HEK293 (cell line): ENCODE measurements around the gene DDRGK1.
A peak's percentile ranks its signal among the peaks of the same experiment; 100 is the strongest.

Source experiments
- AEBP2 ChIP-seq: fragments of 450-650 bp; formaldehyde crosslinking; IDR thresholded peaks from 2 replicates; pipeline ENCODE4 v1.5.1; 2016; ENCODE audit warnings: missing biosample characterization, missing genetic modification characterization, borderline replicate concordance
- BCL11A ChIP-seq: fragments of 450-650 bp; formaldehyde crosslinking; IDR thresholded peaks from 2 replicates; pipeline ENCODE4 v1.5.1; 2016; ENCODE audit warnings: low read depth, missing biosample characterization, missing genetic modification characterization
- OVOL3 ChIP-seq: fragments of 450-650 bp; formaldehyde crosslinking; IDR thresholded peaks from 2 replicates; pipeline ENCODE4 v1.5.1; 2016; ENCODE audit warnings: missing biosample characterization, missing genetic modification characterization
- SALL2 ChIP-seq: fragments of 450-650 bp; formaldehyde crosslinking; IDR thresholded peaks from 2 replicates; pipeline ENCODE4 v1.5.0; 2017; ENCODE audit warnings: missing biosample characterization, mild to moderate bottlenecking, missing genetic modification characterization, borderline replicate concordance
- SETDB1 ChIP-seq: IDR thresholded peaks from one replicate; pipeline ENCODE4 v1.6.1; 2017; ENCODE audit warnings: mild to moderate bottlenecking, low read length, moderate library complexity, mixed read lengths; ENCODE audit not compliant: insufficient read length
- SP7 ChIP-seq: fragments of 450-650 bp; formaldehyde crosslinking; IDR thresholded peaks from 2 replicates; pipeline ENCODE4 v1.5.1; 2016; ENCODE audit warnings: missing biosample characterization, missing genetic modification characterization
- TCF7L2 ChIP-seq: IDR thresholded peaks from 2 replicates; pipeline ENCODE4 v1.6.1; 2011; ENCODE audit warnings: low read depth, mild to moderate bottlenecking, inconsistent platforms, low read length, moderate library complexity, borderline replicate concordance
- YY1 ChIP-seq: fragments of 450-650 bp; formaldehyde crosslinking; IDR thresholded peaks from 2 replicates; pipeline ENCODE4 v1.5.1; 2018; ENCODE audit warnings: missing biosample characterization, missing genetic modification characterization
- ZBTB20 ChIP-seq: fragments of 450-650 bp; formaldehyde crosslinking; IDR thresholded peaks from 2 replicates; pipeline ENCODE4 v1.5.1; 2016; ENCODE audit warnings: missing biosample characterization, missing genetic modification characterization
- ZBTB8A ChIP-seq: fragments of 450-650 bp; formaldehyde crosslinking; IDR thresholded peaks from 2 replicates; pipeline ENCODE4 v1.5.1; 2016; ENCODE audit warnings: missing biosample characterization, missing genetic modification characterization
- ZNF112 ChIP-seq: fragments of 450-650 bp; formaldehyde crosslinking; IDR thresholded peaks from 2 replicates; pipeline ENCODE4 v1.5.0; 2017; ENCODE audit warnings: missing biosample characterization, missing genetic modification characterization
- ZNF121 ChIP-seq: fragments of 450-650 bp; formaldehyde crosslinking; IDR thresholded peaks from 2 replicates; pipeline ENCODE4 v1.5.1; 2016; ENCODE audit warnings: missing biosample characterization, missing genetic modification characterization
- ZNF155 ChIP-seq: fragments of 450-650 bp; formaldehyde crosslinking; IDR thresholded peaks from 2 replicates; pipeline ENCODE4 v1.5.1; 2016; ENCODE audit warnings: missing biosample characterization, missing genetic modification characterization
- ZNF214 ChIP-seq: fragments of 450-650 bp; formaldehyde crosslinking; IDR thresholded peaks from 2 replicates; pipeline ENCODE4 v1.5.1; 2017; ENCODE audit warnings: missing biosample characterization, mild to moderate bottlenecking, missing genetic modification characterization, borderline replicate concordance
- ZNF223 ChIP-seq: fragments of 450-650 bp; formaldehyde crosslinking; IDR thresholded peaks from 2 replicates; pipeline ENCODE4 v1.5.1; 2016; ENCODE audit warnings: missing biosample characterization, missing genetic modification characterization
- ZNF280C ChIP-seq: fragments of 450-650 bp; formaldehyde crosslinking; IDR thresholded peaks from 2 replicates; pipeline ENCODE4 v1.5.1; 2016; ENCODE audit warnings: missing biosample characterization, missing genetic modification characterization
- ZNF394 ChIP-seq: fragments of 450-650 bp; formaldehyde crosslinking; IDR thresholded peaks from 2 replicates; pipeline ENCODE4 v1.5.1; 2016; ENCODE audit warnings: missing biosample characterization, missing genetic modification characterization, mild to moderate bottlenecking, moderate library complexity, borderline replicate concordance
- ZNF521 ChIP-seq: fragments of 450-650 bp; formaldehyde crosslinking; IDR thresholded peaks from 2 replicates; pipeline ENCODE4 v1.5.1; 2017; ENCODE audit warnings: missing biosample characterization, mild to moderate bottlenecking, missing genetic modification characterization
- ZNF610 ChIP-seq: fragments of 450-650 bp; formaldehyde crosslinking; IDR thresholded peaks from 2 replicates; pipeline ENCODE4 v1.5.1; 2016; ENCODE audit warnings: missing biosample characterization, missing genetic modification characterization, borderline replicate concordance
- ZNF654 ChIP-seq: fragments of 450-650 bp; formaldehyde crosslinking; IDR thresholded peaks from 2 replicates; pipeline ENCODE4 v1.5.1; 2016; ENCODE audit warnings: low read depth, missing biosample characterization, missing genetic modification characterization
- ZNF768 ChIP-seq: fragments of 450-650 bp; formaldehyde crosslinking; IDR thresholded peaks from 2 replicates; pipeline ENCODE4 v1.5.1; 2018; ENCODE audit warnings: missing biosample characterization, mild to moderate bottlenecking, missing genetic modification characterization
- TF ChIP-seq, protein P1 (sequence below): fragments of 450-650 bp; formaldehyde crosslinking; IDR thresholded peaks from 2 replicates; pipeline ENCODE4 v1.5.0; 2017; ENCODE audit warnings: missing biosample characterization, missing genetic modification characterization, borderline replicate concordance
- TF ChIP-seq, protein P2 (sequence below): fragments of 450-650 bp; formaldehyde crosslinking; conservative IDR thresholded peaks from 2 replicates; pipeline ENCODE4 v1.5.1; 2016; ENCODE audit warnings: low read depth, missing biosample characterization, missing genetic modification characterization
- TF ChIP-seq, protein P3 (sequence below): fragments of 450-650 bp; formaldehyde crosslinking; optimal IDR thresholded peaks from 2 replicates; pipeline ENCODE3; 2016; ENCODE audit warnings: missing biosample characterization, mild to moderate bottlenecking, missing genetic modification characterization
- TF ChIP-seq, protein P4 (sequence below): fragments of 450-650 bp; formaldehyde crosslinking; IDR thresholded peaks from 2 replicates; pipeline ENCODE4 v1.5.1; 2017; ENCODE audit warnings: missing biosample characterization, missing genetic modification characterization

The DDRGK1 gene

DNA sequence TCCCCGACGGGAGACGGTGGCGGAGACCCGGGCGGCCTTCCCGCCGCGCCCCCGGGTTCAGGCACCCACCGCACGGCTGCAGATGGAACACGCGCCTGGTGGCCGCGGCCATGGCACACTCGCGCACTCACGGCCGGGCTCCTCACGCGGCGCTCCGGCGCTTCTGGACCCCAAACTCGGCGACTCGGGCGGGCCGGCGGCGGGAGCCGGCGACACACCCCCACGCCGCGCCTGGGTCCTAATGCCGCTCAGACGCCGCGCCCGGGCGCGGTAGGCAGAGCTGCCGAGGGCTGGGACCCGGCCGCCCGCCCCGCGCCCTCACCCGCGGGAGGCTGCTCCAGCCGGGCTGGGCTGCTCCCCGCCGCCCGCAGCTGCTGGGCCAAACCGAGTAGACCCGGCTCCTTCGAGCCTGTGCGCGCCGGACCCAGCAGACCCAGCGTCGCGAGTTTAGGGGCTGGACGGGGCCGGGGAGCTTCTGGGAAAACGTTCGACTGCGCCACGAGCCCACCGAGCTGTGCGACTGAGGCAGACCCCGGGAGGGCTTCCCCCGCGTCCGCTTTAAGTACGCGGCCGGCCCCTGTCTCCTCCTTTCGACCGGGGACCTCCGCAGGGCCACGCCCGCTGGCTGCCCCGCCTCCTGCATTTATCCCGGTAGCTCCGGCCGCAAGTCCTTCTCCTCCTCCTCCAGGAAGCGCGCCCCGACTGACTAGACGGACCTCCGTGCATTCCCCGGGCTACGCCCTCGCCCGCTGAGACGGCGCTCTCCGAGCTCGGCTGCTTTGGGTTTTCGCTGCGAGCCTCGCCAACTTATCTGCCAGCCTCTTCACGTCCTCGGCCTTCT lies 34.8 kb upstream of the DDRGK1 start, which contains the start of gene SLC4A11 (continued):
- TF ChIP-seq ZNF521 (tag by site-specific recombination) (no peak), OVOL3 (tag by site-specific recombination) (no peak), ZNF214 (tag by site-specific recombination) (no peak), SP7 (tag by site-specific recombination) (peak; percentile 28; the same call in 1 of the 2 replicates), SETDB1 (no peak), ZNF121 (tag by site-specific recombination) (no peak), TCF7L2 (no peak), ZBTB8A (tag by site-specific recombination) (peak; percentile 70), ZNF112 (tag by site-specific recombination) (no peak), BCL11A (tag by site-specific recombination) (no peak), YY1 (tag by site-specific recombination) (no peak), ZNF280C (tag by site-specific recombination) (no peak), SALL2 (no peak), ZNF394 (tag by site-specific recombination) (peak; percentile 77), ZBTB20 (tag by site-specific recombination) (peak; percentile 72; the same call in 1 of the 2 replicates), ZNF768 (tag by site-specific recombination) (no peak), ZNF654 (tag by site-specific recombination) (no peak), ZNF223 (no peak), ZNF155 (tag by site-specific recombination) (no peak), AEBP2 (tag by site-specific recombination) (no peak), ZNF610 (tag by site-specific recombination) (no peak)
- TF ChIP-seq, protein P1, sequence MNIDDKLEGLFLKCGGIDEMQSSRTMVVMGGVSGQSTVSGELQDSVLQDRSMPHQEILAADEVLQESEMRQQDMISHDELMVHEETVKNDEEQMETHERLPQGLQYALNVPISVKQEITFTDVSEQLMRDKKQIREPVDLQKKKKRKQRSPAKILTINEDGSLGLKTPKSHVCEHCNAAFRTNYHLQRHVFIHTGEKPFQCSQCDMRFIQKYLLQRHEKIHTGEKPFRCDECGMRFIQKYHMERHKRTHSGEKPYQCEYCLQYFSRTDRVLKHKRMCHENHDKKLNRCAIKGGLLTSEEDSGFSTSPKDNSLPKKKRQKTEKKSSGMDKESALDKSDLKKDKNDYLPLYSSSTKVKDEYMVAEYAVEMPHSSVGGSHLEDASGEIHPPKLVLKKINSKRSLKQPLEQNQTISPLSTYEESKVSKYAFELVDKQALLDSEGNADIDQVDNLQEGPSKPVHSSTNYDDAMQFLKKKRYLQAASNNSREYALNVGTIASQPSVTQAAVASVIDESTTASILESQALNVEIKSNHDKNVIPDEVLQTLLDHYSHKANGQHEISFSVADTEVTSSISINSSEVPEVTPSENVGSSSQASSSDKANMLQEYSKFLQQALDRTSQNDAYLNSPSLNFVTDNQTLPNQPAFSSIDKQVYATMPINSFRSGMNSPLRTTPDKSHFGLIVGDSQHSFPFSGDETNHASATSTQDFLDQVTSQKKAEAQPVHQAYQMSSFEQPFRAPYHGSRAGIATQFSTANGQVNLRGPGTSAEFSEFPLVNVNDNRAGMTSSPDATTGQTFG (tag by site-specific recombination): no peak
- TF ChIP-seq, protein P2, sequence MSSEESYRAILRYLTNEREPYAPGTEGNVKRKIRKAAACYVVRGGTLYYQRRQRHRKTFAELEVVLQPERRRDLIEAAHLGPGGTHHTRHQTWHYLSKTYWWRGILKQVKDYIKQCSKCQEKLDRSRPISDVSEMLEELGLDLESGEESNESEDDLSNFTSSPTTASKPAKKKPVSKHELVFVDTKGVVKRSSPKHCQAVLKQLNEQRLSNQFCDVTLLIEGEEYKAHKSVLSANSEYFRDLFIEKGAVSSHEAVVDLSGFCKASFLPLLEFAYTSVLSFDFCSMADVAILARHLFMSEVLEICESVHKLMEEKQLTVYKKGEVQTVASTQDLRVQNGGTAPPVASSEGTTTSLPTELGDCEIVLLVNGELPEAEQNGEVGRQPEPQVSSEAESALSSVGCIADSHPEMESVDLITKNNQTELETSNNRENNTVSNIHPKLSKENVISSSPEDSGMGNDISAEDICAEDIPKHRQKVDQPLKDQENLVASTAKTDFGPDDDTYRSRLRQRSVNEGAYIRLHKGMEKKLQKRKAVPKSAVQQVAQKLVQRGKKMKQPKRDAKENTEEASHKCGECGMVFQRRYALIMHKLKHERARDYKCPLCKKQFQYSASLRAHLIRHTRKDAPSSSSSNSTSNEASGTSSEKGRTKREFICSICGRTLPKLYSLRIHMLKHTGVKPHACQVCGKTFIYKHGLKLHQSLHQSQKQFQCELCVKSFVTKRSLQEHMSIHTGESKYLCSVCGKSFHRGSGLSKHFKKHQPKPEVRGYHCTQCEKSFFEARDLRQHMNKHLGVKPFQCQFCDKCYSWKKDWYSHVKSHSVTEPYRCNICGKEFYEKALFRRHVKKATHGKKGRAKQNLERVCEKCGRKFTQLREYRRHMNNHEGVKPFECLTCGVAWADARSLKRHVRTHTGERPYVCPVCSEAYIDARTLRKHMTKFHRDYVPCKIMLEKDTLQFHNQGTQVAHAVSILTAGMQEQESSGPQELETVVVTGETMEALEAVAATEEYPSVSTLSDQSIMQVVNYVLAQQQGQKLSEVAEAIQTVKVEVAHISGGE (tag by site-specific recombination): peak; percentile 72
- TF ChIP-seq, protein P3, sequence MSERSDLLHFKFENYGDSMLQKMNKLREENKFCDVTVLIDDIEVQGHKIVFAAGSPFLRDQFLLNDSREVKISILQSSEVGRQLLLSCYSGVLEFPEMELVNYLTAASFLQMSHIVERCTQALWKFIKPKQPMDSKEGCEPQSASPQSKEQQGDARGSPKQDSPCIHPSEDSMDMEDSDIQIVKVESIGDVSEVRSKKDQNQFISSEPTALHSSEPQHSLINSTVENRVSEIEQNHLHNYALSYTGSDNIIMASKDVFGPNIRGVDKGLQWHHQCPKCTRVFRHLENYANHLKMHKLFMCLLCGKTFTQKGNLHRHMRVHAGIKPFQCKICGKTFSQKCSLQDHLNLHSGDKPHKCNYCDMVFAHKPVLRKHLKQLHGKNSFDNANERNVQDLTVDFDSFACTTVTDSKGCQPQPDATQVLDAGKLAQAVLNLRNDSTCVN (tag by site-specific recombination): peak; percentile 76
- TF ChIP-seq, protein P4, sequence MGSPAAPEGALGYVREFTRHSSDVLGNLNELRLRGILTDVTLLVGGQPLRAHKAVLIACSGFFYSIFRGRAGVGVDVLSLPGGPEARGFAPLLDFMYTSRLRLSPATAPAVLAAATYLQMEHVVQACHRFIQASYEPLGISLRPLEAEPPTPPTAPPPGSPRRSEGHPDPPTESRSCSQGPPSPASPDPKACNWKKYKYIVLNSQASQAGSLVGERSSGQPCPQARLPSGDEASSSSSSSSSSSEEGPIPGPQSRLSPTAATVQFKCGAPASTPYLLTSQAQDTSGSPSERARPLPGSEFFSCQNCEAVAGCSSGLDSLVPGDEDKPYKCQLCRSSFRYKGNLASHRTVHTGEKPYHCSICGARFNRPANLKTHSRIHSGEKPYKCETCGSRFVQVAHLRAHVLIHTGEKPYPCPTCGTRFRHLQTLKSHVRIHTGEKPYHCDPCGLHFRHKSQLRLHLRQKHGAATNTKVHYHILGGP: no peak
